ENCODE results near the gene NOP16.
"Not testable (repeated sequence)": the region's sequence is repeated elsewhere in the genome, so short reads cannot be mapped to it uniquely, and the experiment has no call there.

NOP16 gene

DNA sequence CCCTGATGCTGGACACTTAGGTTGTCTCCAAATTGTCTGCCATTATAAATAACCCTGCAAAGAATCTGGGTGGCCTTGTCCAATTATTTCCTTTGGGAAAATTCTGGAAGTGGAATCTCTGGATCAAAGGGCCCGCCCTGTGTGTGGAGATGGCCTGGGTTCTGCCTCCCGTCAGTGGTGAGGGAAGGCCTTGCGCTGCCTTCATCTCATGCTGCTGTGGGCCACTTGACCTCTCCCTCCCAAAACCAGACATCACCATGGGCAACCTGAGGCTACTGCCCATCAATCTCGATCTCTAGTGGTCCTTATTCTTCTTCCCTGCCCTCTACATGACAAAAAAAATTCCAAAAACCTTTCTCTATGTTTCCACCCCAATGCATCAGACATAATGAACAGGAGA, 21.4 kb upstream of the NOP16 start:
- no peak for DNase-seq (ENCODE audit: low read depth, low spot score)

DNA sequence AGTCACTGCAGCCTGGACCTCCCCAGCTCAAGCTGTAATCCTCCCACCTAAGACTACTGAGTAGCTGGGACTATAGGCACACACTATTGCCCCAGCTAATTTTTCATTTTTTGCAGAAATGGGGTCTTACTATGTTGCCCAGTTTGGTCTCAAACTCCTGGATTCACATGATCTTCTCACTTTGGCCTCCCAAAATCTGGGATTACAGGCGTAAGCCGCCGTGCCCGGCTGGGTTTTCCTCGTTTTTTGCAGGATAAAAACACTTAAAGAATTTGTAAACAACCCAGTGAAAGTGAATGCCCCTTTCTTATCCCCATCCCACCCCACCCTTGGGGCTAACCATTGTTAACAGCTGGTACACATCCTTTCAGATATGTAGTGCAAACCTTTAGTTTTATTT, 20.2 kb upstream of the NOP16 start:
- DNase-seq (ENCODE audit: low read depth, low spot score), result no peak

DNA sequence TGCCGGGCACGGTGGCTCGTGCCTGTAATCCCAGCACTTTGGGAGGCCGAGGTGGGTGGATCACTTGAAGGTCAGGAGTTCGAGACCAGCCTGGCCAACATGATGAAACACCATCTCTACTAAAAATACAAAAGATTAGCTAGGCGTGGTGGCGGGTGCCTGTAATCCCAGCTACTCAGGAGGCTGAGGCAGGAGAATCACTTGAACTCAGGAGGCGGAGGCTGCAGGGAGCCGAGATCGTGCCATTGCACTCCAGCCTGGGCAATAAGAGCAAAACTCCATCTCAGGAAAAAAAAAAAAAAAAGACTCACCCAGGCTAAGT, 19.8 kb upstream of the NOP16 start:
- not testable (repeated sequence) for DNase-seq (ENCODE audit: low read depth, low spot score)

DNA sequence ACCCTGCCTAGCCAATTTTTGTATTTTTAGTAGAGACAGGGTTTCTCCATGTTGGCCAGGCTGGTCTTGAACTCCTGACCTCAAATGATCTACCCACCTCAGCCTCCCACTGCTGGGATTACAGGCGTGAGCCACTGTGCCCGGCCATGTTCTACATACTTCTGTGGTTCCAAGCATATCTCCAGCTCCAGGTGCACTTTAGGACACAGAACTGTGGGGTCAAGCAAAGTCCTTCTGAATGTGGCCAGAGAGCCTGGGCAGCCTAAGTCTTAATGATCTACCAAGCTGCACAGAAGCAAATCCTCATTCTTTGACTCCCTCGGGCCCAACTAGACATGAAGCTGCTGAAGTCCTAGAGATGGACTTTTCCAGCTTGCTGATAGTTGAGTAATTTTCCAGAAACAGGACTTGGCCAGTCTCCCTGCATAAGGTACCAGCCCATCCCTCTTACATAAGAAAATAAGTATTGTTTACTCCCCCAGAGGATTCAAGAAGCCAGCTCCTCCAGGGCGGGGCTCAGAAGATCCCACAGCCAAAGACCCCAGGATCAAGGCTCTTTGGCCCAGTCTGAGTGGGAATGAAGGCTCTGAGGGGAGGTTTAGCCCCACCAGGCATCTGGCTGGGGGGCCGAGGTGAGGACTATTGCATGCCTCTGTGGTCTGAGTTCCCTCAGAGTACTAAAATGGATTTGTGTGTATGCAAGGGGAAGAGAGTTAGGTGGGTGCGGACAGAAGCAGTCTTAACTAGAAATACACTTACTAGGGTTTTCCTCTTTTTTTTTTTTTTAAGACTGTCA, 19.3 kb upstream of the NOP16 start:
- no peak for DNase-seq (ENCODE audit: low read depth, low spot score)

DNA sequence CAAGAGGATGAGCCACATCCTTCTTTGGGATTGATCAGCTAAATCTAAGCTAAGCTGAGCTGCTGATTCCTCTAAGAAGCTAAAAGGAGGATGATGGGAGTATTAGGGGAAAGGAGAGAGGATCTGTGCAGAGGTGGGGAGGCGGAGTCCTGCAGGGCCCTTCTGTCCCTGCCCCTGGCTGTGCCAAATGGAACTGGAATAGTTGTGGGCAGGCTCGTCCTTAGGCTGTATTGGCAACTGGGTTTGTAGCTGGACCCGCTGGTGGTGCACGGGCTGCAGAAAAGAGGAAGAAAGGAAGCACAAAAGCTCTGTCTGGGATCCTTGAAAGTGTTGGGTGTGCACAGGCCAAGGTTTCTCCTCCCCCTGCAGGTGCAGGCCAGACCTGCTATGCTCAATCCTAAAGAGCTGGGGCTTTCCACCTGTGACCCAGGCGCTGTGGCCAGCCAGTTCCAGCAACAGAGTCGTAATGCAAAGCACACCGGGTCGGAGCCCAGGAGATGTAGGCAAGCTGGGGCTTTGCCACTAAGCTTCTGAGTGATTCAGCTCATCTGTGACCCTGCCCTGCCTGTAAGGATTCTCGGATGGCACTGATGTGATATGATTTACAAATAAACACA, 18.1 kb upstream of the NOP16 start:
- no peak for DNase-seq (ENCODE audit: low read depth, low spot score)

DNA sequence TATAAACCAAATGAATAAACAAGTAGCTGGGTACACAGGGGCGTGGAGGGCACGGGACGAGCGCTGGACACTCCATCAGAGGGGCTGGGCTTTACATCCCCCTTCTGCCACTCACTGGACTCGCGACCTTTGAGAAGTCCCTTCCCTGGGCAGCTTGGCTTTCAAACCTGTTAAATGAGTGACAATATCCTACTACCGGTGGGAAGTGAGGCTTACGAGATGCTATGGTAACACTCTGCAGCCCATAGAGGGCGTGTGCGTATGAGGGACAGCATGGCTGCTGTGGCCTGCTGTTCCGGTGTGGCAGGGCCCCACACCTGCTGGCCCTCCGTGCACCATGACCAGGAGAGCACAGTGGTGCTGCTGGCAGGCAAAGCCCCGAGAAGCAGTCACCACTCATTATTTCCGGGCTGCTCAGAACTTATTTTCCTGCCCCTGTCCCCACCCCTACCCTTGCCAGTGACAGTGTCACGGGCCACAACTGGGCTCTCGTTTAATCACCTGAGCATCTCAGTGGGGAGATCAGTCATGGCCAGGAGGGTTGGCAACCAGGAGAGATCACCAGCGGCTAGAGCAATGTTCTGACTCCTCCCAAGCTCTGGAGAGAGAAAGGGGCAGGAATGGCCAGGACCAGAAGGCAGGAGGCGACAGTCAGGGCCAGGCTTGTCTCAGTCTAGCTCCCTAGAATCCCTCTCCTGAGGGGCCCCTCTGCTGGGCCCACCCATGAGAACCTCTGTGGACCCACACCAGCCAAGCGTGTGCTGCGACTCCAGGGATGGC, 17.4 kb upstream of the NOP16 start:
- no peak for DNase-seq (ENCODE audit: low read depth, low spot score)

DNA sequence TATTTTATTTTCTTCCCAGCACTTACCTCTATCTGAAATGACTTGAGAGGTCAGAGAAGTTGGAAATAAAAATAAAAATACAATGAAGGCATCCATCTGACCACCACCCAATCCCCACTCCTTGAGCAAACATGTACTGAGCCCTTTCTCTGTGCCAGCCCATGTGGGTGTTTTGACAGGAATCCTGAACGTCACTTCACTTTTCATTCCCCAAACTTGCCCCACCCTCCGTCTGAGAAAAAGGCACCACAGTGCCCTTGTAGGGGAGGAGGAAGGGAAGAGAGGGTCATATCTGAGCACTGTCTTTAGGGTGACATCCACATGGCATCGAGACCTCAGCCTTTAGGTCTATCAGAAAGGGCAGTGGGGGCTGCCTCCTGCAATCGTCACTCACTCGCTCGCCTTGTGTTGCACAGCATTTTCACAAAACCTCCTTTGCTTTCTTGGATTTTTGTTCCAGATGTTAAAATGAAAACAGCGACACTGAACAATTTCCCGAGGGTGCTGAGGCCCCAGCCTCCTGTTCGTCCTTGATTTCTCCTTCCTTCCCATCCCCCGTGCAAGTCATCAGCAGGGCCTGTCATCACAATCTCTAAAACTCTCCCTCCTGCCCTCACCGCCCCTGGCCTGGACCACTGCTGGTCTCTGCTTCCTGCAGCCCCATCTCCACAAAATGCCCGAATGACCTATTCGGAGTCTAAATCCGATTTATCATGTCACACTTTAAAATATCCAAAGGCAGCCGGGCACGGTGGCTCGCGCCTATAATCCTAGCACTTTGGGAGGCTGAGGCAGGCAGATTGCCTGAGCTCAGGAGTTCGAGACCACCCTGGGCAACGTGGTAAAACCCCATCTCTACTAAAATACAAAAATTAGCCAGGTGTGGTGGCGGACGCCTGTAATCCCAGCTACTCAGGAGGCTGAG, 13.1 kb upstream of the NOP16 start:
- DNase-seq (ENCODE audit: low read depth, low spot score), result no peak

DNA sequence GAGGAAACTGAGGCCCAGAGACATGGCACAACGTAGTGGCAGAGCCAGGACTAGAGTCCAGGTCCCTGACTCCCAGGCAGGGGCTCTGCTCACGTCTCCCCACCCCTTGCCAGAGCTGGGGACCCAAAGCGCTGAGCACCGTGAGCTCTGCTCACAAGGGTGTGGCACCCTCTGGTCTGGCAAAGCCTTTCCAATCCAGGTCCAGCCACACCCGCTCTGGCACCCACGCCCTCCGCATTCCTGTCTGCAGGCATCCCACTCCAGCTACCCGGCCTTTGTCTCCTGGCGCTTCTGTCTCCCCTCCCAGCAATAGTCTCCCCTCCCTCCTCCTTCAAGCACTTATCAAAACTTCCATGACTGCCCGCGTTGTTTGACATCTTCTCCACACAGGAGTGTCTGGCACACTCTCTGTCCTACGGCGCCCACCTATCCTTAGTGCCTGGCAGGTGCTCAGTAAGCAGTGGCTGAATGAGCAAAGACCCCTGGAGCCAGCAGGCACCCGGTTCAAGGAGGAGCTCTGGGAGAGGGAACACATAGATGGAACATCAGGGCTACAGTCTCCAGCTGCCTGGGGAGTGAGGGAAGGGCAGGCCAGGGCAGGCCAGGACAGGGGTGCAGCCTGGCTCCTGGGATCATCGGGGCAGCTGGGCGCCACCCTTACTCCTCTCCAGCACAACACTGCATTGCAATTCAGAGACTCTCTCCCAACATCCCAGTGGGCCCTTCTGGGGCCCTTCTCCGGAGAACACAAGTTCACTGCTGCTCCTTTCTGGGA, 12.2 kb upstream of the NOP16 start:
- DNase-seq (ENCODE audit: low read depth, low spot score), result no peak

DNA sequence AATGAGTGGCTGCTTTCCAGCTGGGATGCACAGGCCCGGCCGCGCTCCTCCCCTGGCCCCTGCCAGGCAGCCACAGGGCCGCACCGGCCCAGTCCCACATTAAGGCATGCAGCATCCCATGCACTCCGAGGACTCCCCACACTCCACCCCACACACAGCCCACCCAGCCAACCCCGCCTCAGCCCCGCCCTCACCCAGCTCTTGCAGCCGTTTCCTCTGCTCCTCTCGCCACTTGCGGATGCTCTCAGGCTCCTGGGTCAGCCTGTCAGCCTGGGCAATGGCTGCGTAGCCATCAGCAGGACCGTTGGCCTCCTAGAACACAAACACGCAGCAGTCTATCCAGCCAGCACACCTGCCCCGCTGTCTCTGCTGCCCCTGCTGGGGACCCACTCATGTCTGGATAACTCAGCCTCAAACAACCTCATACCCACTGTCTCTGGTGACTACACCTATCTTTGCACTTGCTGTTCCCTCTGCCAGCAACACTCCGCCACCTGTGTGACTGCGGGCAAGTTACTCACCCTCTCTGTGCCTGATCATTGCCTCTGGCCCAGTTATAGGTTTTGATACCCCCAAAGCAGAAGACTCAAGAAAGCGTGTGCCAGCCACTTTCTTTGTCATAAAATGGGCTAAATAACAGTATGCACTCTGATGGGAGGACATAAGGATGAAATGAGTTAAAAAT, 9.5 kb upstream of the NOP16 start:
- no peak for DNase-seq (ENCODE audit: low read depth, low spot score)

DNA sequence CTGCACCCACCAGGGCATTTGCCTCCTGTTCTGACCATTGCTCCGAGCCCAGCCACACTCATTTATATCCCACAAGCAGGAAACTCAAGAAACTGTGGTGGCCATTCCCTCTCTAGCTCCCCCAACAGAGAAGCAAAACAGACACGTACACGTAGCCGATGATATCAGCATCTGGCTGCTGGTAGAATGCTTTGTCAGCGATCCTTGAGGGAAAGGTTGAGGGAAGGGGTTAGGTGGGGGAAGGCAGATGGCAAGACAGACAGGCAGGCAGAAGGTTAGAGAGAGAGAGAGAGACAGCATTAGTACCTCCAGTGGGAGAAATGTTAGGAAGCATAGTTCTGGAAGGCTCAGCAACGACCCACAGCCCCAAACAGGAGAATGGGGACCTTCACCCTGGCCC, 7.9 kb upstream of the NOP16 start:
- DNase-seq (ENCODE audit: low read depth, low spot score), result no peak

DNA sequence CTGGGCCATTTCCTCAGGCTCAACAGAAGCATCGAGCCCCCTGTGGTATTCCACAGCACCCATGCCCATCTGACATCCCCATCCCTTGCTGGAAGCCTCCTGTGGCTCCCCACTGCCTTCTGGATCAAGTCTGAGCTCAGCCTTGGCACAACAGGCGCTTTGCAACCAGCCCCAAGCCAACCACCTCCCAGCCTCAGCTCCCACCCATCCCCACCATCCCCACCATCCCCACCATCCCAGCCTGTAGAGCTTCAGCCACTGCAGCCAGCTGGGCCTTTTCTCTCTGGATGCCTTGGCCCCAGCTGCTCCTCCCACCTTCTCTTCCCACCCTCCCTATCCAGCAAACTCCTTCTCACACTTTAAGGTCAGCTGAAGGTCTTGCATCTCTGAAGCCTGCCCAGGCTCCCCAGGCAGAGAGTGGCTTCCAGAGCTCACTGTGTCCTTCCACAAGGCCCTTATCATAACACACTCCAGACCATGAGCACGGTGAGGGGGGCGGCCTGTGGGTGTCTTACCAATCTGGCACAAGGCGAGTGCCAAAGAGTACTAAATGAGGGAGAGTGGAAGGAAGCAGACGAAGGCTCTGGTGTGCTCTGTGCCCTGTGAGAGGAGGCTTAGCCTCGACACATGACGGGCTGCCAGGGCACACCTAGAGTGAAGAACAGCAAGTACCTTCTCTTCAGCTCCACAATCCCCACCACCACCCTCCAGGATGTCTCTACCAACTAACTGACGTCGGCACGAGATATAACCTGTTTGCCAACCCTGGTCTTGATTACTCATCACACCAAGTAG, 6.7 kb upstream of the NOP16 start:
- DNase-seq (ENCODE audit: low read depth, low spot score), result no peak

DNA sequence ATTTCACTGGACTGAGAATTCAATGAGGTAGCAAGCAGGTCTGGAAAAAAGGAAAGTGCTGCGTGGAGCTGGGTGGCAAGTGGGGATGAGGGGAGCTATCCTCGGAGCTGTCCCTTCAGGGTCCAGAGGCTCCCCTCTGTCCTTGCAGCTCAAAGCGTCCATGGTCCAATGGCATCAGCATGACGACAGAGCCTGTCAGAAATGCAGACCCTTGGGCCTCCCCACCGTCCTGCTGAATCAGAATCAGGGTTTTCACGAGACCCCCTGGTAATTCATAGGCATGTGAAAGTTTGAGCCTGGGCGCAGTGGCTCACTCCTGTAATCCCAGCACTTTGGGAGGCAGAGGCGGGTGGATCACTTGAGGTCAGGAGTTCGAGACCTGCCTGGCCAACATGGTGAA, 5.7 kb upstream of the NOP16 start:
- DNase-seq (ENCODE audit: low read depth, low spot score), result no peak

DNA sequence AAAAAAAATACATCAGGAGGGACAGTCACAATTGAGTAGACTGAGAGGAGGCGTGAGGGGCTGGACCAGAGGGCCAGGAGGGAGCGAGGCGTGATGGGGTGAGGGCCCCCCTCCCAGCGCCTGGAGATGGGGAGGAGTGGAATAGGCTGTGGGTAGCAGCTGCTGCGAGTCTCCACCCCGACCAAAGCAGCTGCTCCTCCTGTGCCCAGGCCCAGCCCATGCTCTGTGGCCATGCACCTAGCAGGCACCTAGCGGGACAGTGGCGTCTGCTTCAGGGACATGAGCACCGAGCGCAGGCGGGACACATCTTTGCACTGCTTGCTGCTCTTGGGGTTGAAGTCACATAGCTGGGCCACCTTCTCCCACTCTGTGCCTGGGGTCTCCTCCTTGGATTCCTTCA, 4.1 kb upstream of the NOP16 start:
- DNase-seq (ENCODE audit: low read depth, low spot score), result no peak

DNA sequence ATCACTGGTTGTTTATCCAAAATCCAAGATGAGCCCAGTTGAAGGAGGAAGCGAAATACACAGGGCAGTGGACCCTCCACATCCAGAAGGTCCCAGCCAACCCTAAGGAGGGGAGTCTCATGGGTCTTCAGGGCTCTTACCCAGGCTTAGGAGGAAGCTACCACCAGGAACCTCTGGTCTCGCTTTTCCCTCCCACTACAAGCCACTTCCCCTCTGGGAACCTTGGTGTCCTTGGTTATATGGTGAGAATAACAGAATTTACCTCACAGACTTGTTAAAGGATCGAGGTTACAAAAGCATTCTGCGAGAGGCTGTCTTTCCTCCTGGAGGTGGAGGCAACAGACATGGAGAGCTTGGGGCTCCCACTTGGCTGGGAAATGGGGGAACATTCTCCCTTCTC, 3.6 kb upstream of the NOP16 start:
- no peak for DNase-seq (ENCODE audit: low read depth, low spot score)

DNA sequence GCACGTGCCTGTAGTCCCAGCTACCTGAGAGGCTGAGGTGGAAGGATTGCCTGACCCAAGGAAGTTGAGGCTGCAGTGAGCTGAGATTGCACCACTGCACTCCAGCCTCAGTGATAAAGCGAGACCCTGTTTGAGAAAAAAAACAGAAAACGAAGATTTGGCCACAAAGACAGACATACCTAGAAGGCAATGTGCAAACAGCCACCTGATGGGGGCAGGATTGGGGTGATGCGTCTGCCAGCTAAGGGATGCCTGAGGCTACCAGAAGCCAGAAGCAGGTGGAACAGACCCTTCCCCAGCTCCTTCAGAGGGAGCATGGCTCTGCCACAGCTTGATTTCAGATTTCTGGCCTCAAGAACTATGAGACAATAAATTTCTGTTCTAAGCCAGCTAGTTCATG, 3.1 kb upstream of the NOP16 start:
- no peak for DNase-seq (ENCODE audit: low read depth, low spot score)

DNA sequence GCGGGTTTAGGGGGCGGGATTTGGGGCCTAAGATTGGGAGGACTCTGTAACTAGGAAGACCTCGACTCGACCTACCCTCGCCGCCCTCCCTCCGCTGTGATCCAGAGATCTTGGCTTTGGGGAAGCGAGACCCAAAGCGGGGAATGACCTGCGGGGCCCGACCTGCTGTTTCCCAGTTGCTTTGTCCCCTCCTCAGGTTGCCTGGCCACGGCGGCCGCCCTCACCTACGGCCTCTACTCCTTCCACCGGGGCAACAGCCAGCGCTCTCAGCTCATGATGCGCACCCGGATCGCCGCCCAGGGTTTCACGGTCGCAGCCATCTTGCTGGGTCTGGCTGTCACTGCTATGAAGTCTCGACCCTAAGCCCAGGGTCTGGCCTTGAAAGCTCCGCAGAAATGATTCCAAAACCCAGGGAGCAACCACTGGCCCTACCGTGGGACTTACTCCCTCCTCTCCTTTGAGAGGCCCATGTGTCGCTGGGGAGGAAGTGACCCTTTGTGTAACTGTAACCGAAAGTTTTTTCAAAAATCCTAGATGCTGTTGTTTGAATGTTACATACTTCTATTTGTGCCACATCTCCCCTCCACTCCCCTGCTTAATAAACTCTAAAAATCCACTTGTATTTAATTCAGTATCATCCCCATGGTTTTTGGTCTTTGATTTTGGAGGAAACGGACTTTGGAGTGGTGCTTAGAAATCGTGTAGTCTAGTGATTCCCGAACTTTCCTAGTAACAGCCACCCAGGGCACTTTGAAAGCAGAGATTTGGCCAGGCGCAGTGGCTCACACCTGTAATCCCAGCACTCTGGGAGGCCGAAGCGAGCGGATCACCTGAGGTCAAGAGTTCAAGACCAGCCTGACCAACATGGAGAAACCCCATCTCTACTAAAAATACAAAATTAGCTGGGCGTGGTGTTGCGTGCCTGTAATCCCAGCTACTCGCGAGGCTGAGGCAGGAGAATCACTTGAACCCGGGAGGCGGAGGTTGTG, 1.0 kb upstream of the NOP16 start:
- DNase-seq (ENCODE audit: low read depth, low spot score), result no peak

DNA sequence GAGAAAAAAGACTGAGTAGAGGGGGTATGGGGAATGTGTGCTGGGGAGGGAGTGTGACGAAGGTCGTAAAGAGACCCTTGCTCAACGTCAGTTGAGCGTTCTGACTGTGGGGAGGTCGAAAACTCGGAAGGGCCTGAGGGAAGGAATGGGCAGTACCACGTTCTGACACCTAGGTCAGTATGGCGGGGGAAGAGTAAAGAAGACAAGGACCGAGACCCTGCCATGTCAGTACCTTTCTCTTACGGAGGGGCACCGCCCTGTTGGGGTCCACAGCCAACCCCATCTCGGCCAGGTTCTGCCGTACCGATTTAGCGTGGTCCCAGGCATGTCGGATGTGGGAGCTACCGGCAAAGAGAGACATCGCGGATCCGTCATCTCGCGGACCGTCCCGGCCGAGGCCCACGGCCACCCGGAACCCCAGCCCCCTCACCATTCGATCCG, 375 bp downstream of the NOP16 start:
- no peak for DNase-seq (ENCODE audit: low read depth, low spot score)

DNA sequence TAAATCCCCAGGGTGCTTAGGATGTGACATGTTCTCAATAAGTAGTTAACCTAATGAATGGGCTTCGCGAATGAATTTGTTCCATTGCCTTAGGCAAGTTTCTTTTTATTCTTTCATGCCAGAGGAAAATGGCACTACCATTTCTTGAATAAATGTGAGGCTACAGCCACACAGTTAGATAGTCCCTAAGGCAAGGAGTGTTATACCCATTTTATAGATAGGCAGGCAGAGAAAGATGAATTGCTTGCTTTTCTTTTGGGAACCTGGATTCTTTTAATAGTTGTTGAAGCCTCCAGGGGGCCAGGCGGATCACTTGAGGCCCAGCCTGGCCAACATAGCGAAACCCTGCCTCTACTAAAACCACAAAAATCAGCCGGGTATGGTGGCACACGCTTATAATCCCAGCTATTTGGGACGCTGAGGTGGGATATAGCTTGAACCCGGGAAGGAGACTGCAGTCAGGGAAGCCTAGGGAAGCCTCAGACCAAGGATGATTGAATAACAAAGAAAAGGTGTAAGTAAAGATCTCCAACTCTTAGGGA, 943 bp downstream of the NOP16 start:
- DNase-seq (ENCODE audit: low read depth, low spot score), result no peak

Measured in activated CD4-positive, CD25-positive, alpha-beta regulatory T cell treated with anti-CD3 and anti-CD28 coated beads, Interleukin-2, amount 50 U/mL, for 16 hours (primary cell).